NOMO-1 treated with dmso at 0.1 percent for 144 hours (cell line): Measurements from ENCODE around the gene PRM2.

Experiments used
- DNase-seq: peaks from one replicate; lab custom pipeline; 2025; ENCODE audit not compliant: unreplicated experiment; lab: John Stamatoyannopoulos, UW

PRM2 gene

GRCh38 chr16:11232852-11233726, 43.2 kb downstream of the PRM2 start:
- DNase-seq = no peak

- no peak for DNase-seq
These were observed 43.9 kb downstream of the PRM2 start for GRCh38 chr16:11232302-11232851.

GRCh38 chr16:11231367-11231970, 44.8 kb downstream of the PRM2 start:
- no peak for DNase-seq

GRCh38 chr16:11229906-11230305, 46.4 kb downstream of the PRM2 start:
- DNase-seq = no peak

GRCh38 chr16:11229432-11229831, 46.8 kb downstream of the PRM2 start:
- no peak for DNase-seq

GRCh38 chr16:11225677-11226549, 50.4 kb downstream of the PRM2 start:
- DNase-seq = no peak
